DND-41 (cell line): ENCODE data around the gene SORCS1.

Experiments used
- EZH2 ChIP-seq: IDR thresholded peaks from 3 replicates; pipeline ENCODE4 v1.6.1; 2012; ENCODE audit warnings: borderline replicate concordance, low read depth, mild to moderate bottlenecking, moderate library complexity, low read length, inconsistent platforms; ENCODE audit not compliant: severe bottlenecking
- TF ChIP-seq, protein P1 (sequence below): IDR thresholded peaks from 2 replicates; pipeline ENCODE4 v1.5.1; 2012; ENCODE audit warnings: borderline replicate concordance, low read length, moderate library complexity, mild to moderate bottlenecking; ENCODE audit not compliant: poor library complexity, severe bottlenecking; ENCODE audit errors: extremely low read depth

DNA sequence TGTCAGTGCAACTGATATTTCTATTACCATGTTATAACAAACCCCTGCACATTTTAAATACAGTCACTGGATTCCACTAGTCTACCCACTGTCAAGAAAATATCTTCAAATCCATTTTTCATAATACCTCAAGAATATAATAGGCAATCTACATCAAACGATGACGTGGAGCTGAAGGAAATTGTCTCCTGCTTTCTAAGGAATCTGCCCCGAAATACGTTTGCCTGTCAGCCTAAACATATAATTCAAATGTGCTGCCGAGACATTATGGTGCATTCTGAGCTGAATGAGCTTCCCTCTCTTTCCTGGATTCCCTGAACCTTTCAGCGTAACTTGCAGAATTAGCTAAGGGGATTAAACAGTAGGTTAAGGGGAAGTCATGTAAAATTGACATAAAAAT is 306.8 kb downstream of the SORCS1 start:
- TF ChIP-seq, protein P1, sequence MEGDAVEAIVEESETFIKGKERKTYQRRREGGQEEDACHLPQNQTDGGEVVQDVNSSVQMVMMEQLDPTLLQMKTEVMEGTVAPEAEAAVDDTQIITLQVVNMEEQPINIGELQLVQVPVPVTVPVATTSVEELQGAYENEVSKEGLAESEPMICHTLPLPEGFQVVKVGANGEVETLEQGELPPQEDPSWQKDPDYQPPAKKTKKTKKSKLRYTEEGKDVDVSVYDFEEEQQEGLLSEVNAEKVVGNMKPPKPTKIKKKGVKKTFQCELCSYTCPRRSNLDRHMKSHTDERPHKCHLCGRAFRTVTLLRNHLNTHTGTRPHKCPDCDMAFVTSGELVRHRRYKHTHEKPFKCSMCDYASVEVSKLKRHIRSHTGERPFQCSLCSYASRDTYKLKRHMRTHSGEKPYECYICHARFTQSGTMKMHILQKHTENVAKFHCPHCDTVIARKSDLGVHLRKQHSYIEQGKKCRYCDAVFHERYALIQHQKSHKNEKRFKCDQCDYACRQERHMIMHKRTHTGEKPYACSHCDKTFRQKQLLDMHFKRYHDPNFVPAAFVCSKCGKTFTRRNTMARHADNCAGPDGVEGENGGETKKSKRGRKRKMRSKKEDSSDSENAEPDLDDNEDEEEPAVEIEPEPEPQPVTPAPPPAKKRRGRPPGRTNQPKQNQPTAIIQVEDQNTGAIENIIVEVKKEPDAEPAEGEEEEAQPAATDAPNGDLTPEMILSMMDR: no peak
- no peak for TF ChIP-seq EZH2
